GM10248 (cell line): ENCODE results near the gene ANTXR1.

ENCODE experiments used
- CTCF ChIA-PET: fragments of 300-600 bp; sonication (Branson Sonifier 250); formaldehyde crosslinking; extraction: SDS; loops from one replicate; lab custom pipeline; 2021; ENCODE audit warnings: antibody characterized with exemption; lab: Yijun Ruan, JAX
- POLR2A ChIA-PET: fragments of 350-650 bp; sonication (Branson Sonifier 250); formaldehyde crosslinking; extraction: SDS; loops from one replicate; lab custom pipeline; 2020; ENCODE audit warnings: antibody characterized with exemption; lab: Yijun Ruan, JAX
- DNase-seq: peaks from one replicate; pipeline ENCODE4 v3.0.0; 2012; ENCODE audit errors: extremely low spot score
- CTCF ChIP-seq: IDR thresholded peaks from 2 replicates; pipeline ENCODE4 v1.5.1; 2012; ENCODE audit warnings: mild to moderate bottlenecking, low read depth; ENCODE audit errors: extremely low read depth, missing control alignments, control extremely low read depth

The ANTXR1 gene

DNA sequence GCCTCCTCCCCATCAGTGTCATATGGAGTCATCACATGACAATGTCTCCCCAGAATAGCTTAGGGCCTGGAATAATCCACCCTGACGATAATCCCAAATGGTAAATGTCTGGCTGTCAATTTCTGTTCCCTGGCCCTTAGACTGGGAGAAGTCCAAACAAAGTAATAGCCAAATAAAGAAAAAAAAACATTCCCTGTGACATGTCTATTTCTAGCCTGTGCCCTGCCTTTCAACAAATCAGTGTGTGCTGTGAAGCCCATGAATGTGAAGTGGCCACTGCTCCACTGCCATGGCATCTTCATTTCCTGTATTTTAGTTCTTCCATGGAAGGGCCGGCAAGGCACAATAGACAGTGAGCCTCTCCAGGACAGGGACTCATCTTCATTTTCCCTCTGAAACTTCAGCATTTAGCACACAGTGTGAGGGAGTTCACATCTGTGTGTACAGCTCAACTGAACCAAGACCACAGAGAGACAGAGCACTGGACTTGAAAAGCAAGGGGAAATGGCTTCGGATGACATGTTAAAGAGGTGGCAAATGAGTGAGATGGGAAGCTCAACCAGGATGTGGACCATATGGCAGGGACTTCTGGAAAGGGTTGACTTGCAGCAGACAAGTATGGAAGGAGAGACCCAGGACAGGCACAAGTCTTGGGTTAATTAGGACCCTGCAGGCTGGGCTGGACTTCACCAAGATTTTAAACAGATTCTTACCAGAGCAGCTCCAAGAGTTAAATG lies 140.0 kb downstream of the ANTXR1 start:
- POLR2A ChIA-PET = no interaction called here

DNA sequence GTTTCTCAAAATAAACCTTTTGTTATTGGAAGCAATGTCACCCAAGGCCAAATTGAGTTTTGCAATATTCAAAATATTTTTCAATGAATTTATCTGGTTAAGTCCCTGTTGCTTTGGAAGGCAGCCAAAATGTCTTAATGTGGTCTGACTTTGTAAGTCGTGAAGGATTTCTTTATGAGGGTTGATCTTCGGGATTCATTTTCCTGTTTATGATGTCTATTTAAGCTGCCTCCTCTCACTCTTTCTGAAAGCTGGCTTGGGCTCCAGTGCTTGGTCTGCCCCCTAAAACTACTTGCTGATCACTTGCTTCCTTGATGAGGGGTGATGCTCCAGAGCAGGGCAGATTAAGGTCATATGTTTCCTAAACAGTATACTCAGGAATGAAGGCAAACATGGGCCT lies 141.1 kb downstream of the ANTXR1 start:
- TF ChIP-seq CTCF = no peak
- POLR2A ChIA-PET = no interaction called here
- CTCF ChIA-PET = interaction anchor here (1.3 kb wide), 1 partner anchor 17 kb away, joined by 3 read pairs; no protein-coding TSS in a partner anchor
- DNase-seq = no peak

More for the DNA sequence above, 140.0 kb downstream of the ANTXR1 start:
- TF ChIP-seq CTCF = no peak
- no peak for DNase-seq
- CTCF ChIA-PET = no interaction called here

- POLR2A ChIA-PET = no interaction called here
- no peak for DNase-seq
- CTCF ChIA-PET = no interaction called here
- no peak for TF ChIP-seq CTCF
Observed at GRCh38 chr2:69156624-69157023, 143.6 kb downstream of the ANTXR1 start.

GRCh38 chr2:69157441-69157840 lies 144.5 kb downstream of the ANTXR1 start:
- ChIA-PET CTCF (no interaction called here), POLR2A (no interaction called here)
- TF ChIP-seq CTCF = no peak
- no peak for DNase-seq

DNA sequence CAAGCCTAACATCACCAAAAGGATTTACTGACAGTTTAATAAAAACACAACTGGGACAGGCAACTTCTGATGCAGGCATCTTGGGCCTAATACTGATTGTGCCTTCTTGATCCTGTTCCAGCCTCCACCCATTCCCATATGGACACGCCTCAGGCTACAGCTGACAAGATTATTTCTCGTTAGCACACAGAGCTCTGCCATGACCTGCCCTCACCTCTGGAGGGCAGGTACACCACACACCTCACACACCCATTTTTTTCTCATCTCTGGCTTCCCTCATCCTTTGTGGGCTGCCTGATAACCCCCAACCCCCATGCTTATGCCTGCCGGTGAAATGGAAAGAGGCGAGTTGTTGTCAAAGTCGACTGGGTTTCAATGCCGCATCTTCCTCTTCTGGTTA lies 147.0 kb downstream of the ANTXR1 start:
- CTCF ChIA-PET = no interaction called here
- DNase-seq = no peak
- TF ChIP-seq CTCF = no peak
- POLR2A ChIA-PET = no interaction called here

DNA sequence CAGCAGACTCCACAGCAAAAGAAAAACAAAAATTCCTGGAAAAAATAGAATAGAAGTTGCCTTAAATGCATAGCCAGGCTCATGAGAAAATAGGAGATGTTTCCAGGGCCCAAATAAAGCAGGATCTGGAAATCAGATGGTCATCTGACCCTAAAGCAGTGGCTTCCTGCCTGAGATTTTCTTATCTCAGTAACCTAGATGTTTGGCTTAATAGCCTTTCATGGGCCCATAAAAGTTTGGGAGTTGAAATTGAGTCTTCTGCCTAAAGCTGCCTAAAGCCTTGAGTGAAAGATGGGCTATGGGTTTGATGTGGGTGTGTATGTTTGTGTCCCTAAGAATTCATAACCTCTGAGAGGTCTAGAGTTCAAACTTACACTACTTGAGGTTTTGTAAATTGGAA lies 149.1 kb downstream of the ANTXR1 start:
- ChIA-PET CTCF (interaction anchor here (1.3 to 2.1 kb wide), 2 partner anchors 13 to 40 kb away, joined by 4 to 6 read pairs; no protein-coding TSS in a partner anchor), POLR2A (interaction anchor here (0.7 kb wide), 1 partner anchor 13 kb away, joined by 3 read pairs; no protein-coding TSS in a partner anchor)
- DNase-seq = no peak
- no peak for TF ChIP-seq CTCF
